Measurements from ENCODE around the gene BABAM2. TPM values are rescaled to one million over a fixed set of nuclear protein-coding genes. Genes with fewer than 3 reads are reported as not detected.

BABAM2 gene
- total RNA-seq, 1 donor from 2014 or later = 41.0 TPM

GRCh38 chr2:28048341-28048740 lies 157.8 kb downstream of the BABAM2 start:
- Histone ChIP-seq H3K4me3 (no peak overlapping the region), H3K27me3 (no peaks in the 10 kb centered on the region), H3K9me3 (no peaks in the 10 kb centered on the region), H3K36me3 (no peaks in the 10 kb centered on the region), H3K27ac (no peak overlapping the region), H3K4me1 (no peaks in the 10 kb centered on the region)
- TF ChIP-seq POLR2AphosphoS5 (IDR thresholded peaks at IDR 0.05; ENCODE audit: insufficient read depth in 1 of 2, low read depth in 1 of 2) (no peak), POLR2A (IDR thresholded peaks at IDR 0.05) (no peak), CTCF (IDR thresholded peaks at IDR 0.05) (no peak)
- intact Hi-C loops (cut with DNase I) = no loop called here
- no peak for DNase-seq (ENCODE audit: extremely low spot score in 2 of 2)

- no peak for DNase-seq (ENCODE audit: extremely low spot score in 2 of 2)
- Histone ChIP-seq H3K4me3 (no peak overlapping the region), H3K36me3 (no peaks in the 10 kb centered on the region), H3K27me3 (no peaks in the 10 kb centered on the region), H3K9me3 (no peaks in the 10 kb centered on the region), H3K27ac (no peak overlapping the region), H3K4me1 (no peaks in the 10 kb centered on the region)
- no peak for TF ChIP-seq POLR2A (IDR thresholded peaks at IDR 0.05)
- TF ChIP-seq POLR2AphosphoS5 (IDR thresholded peaks at IDR 0.05; ENCODE audit: insufficient read depth in 1 of 2, low read depth in 1 of 2) = no peak
- no peak for TF ChIP-seq CTCF (IDR thresholded peaks at IDR 0.05)
- intact Hi-C loops (cut with DNase I) = no loop called here
Measured at GRCh38 chr2:28049416-28049815, 158.9 kb downstream of the BABAM2 start.

GRCh38 chr2:28049899-28050298 lies 159.4 kb downstream of the BABAM2 start:
- H3K36me3 ChIP-seq = no peaks in the 10 kb centered on the region
- no peaks in the 10 kb centered on the region for H3K9me3 ChIP-seq
- H3K27me3 ChIP-seq = no peaks in the 10 kb centered on the region
- DNase-seq (ENCODE audit: extremely low spot score in 2 of 2) = no peak
- H3K4me1 ChIP-seq = no peaks in the 10 kb centered on the region
- TF ChIP-seq CTCF (IDR thresholded peaks at IDR 0.05) (no peak), POLR2A (IDR thresholded peaks at IDR 0.05) (no peak), POLR2AphosphoS5 (IDR thresholded peaks at IDR 0.05; ENCODE audit: insufficient read depth in 1 of 2, low read depth in 1 of 2) (no peak)
- no peak overlapping the region for H3K4me3 ChIP-seq
- no peak overlapping the region for H3K27ac ChIP-seq
- intact Hi-C loops (cut with DNase I) = no loop called here

GRCh38 chr2:28052691-28053090 lies 162.2 kb downstream of the BABAM2 start:
- TF ChIP-seq POLR2AphosphoS5 (IDR thresholded peaks at IDR 0.05; ENCODE audit: insufficient read depth in 1 of 2, low read depth in 1 of 2) (no peak), POLR2A (IDR thresholded peaks at IDR 0.05) (no peak), CTCF (IDR thresholded peaks at IDR 0.05) (no peak)
- H3K36me3 ChIP-seq = no peaks in the 10 kb centered on the region
- H3K27me3 ChIP-seq = no peaks in the 10 kb centered on the region
- no peaks in the 10 kb centered on the region for H3K9me3 ChIP-seq
- H3K4me3 ChIP-seq = no peak overlapping the region
- H3K27ac ChIP-seq = no peak overlapping the region
- DNase-seq (ENCODE audit: extremely low spot score in 2 of 2) = no peak
- no peaks in the 10 kb centered on the region for H3K4me1 ChIP-seq
- intact Hi-C loops (cut with DNase I) = no loop called here

- Histone ChIP-seq H3K36me3 (no peaks in the 10 kb centered on the region), H3K4me3 (no peak overlapping the region), H3K27me3 (no peaks in the 10 kb centered on the region), H3K4me1 (no peaks in the 10 kb centered on the region), H3K27ac (no peak overlapping the region), H3K9me3 (no peaks in the 10 kb centered on the region)
- no peak for TF ChIP-seq CTCF (IDR thresholded peaks at IDR 0.05)
- DNase-seq (ENCODE audit: extremely low spot score in 2 of 2) = no peak
- intact Hi-C loops (cut with DNase I) = no loop called here
Measured at GRCh38 chr2:28053597-28053996, 163.1 kb downstream of the BABAM2 start.

Data from vagina (tissue), 2 donors.